ENCODE data around the gene SCMH1. TPM values are rescaled to one million over a fixed set of nuclear protein-coding genes. Genes with fewer than 3 reads are reported as not detected.

SCMH1 gene
- total and polyA plus RNA-seq, 12 donors = 29.3 to 62.5 (median 42.2) TPM

- peaks cover 8 to 22% of the 10 kb centered on the region in 2 donors for H3K4me1 ChIP-seq (replicated peaks in 1 of 2)
- intact Hi-C loops (cut with DNase I) = no loop called here
- H3K4me3 ChIP-seq = no peak overlapping the region
- DNase-seq = no peak
- 96 to 98% (median 96%) methylated on average over 4 of the region's 4 CpGs for WGBS, 4 donors
- H3K9me3 ChIP-seq (replicated peaks in 1 of 3) = no peaks in the 10 kb centered on the region
- H3K27ac ChIP-seq = no peak overlapping the region
- TF ChIP-seq POLR2A (IDR thresholded peaks at IDR 0.05) (no peak), CTCF (IDR thresholded peaks at IDR 0.05) (no peak)
- no peaks in the 10 kb centered on the region for H3K27me3 ChIP-seq
- H3K36me3 ChIP-seq (replicated peaks in 1 of 2) = no peaks in the 10 kb centered on the region
These were observed 141.9 kb downstream of the SCMH1 start for GRCh38 chr1:41100170-41100569.

- no peaks in the 10 kb centered on the region for H3K36me3 ChIP-seq (replicated peaks in 1 of 2)
- H3K27me3 ChIP-seq = no peaks in the 10 kb centered on the region
- H3K27ac ChIP-seq = no peak overlapping the region
- 85 to 93% (median 89%) methylated on average over 5 of the region's 5 CpGs for WGBS, 4 donors
- intact Hi-C loops (cut with DNase I) = no loop called here
- no peak overlapping the region for H3K4me3 ChIP-seq
- no peak for DNase-seq
- H3K9me3 ChIP-seq (replicated peaks in 1 of 3) = no peaks in the 10 kb centered on the region
- peaks cover 8 to 22% of the 10 kb centered on the region in 2 donors for H3K4me1 ChIP-seq (replicated peaks in 1 of 2)
- no peak for TF ChIP-seq POLR2A (IDR thresholded peaks at IDR 0.05)
- TF ChIP-seq CTCF (IDR thresholded peaks at IDR 0.05) = no peak
These were observed 143.2 kb downstream of the SCMH1 start for GRCh38 chr1:41098730-41099460.

GRCh38 chr1:41097105-41097504 is 145.0 kb downstream of the SCMH1 start:
- Histone ChIP-seq H3K27ac (no peak overlapping the region), H3K27me3 (no peaks in the 10 kb centered on the region)

GRCh38 chr1:41093826-41094225 is 148.3 kb downstream of the SCMH1 start:
- intact Hi-C loops (cut with DNase I) = no loop called here
- Histone ChIP-seq H3K9me3 (replicated peaks in 1 of 3) (no peaks in the 10 kb centered on the region), H3K4me1 (replicated peaks in 1 of 2) (no peaks in the 10 kb centered on the region), H3K36me3 (replicated peaks in 1 of 2) (no peaks in the 10 kb centered on the region), H3K27ac (no peak overlapping the region), H3K27me3 (no peaks in the 10 kb centered on the region), H3K4me3 (no peak overlapping the region)
- TF ChIP-seq CTCF (IDR thresholded peaks at IDR 0.05) (no peak), POLR2A (IDR thresholded peaks at IDR 0.05) (no peak)
- WGBS, 4 donors = 56 to 64% (median 63%) methylated on average over 5 of the region's 5 CpGs
- no peak for DNase-seq

More at GRCh38 chr1:41097105-41097504, 145.0 kb downstream of the SCMH1 start:
- intact Hi-C loops (cut with DNase I) = no loop called here
- WGBS, 4 donors = 61 to 89% (median 82%) methylated on average over 4 of the region's 4 CpGs
- Histone ChIP-seq H3K4me3 (no peak overlapping the region), H3K4me1 (replicated peaks in 1 of 2) (peaks cover 8 to 14% of the 10 kb centered on the region in 2 donors), H3K36me3 (replicated peaks in 1 of 2) (no peaks in the 10 kb centered on the region), H3K9me3 (replicated peaks in 1 of 3) (no peaks in the 10 kb centered on the region)
- no peak for TF ChIP-seq POLR2A (IDR thresholded peaks at IDR 0.05)
- no peak for TF ChIP-seq CTCF (IDR thresholded peaks at IDR 0.05)
- no peak for DNase-seq
